GM23338 (cell line): ENCODE results near the gene MMP28. TPM values are rescaled to one million over a fixed set of nuclear protein-coding genes. Genes with fewer than 3 reads are reported as not detected.

Source experiments
- ATAC-seq: fragments of 200-7000 bp; cut with Tn5 transposase; 3 replicates; pipeline ENCODE4 v1.9.1; 2020
- DNase-seq: peaks from one replicate; pipeline ENCODE4 v3.0.0-alpha.2; 2015; ENCODE audit warnings: low spot score
- H2AFZ ChIP-seq: fragments of 200-600 bp; sonication (generic); 2 replicates; pipeline ENCODE4 v1.8.0; 2016; ENCODE audit warnings: antibody characterized with exemption, mild to moderate bottlenecking, moderate library complexity
- H3F3A ChIP-seq: fragments of 200-600 bp; sonication (generic); replicated peaks from 2 replicates; pipeline ENCODE4 v1.8.0; 2017; ENCODE audit warnings: antibody characterized with exemption, mixed run types, low read depth
- H3K27ac ChIP-seq: fragments of 200-600 bp; sonication (generic); 2 replicates; pipeline ENCODE4 v1.6.1; 2016; ENCODE audit warnings: low read depth
- H3K27me3 ChIP-seq: fragments of 200-600 bp; sonication (generic); 2 replicates; pipeline ENCODE4 v1.8.0; 2016; ENCODE audit warnings: mild to moderate bottlenecking, mixed run types, moderate library complexity; ENCODE audit not compliant: insufficient read depth
- H3K36me3 ChIP-seq: fragments of 200-600 bp; sonication (generic); 2 replicates; pipeline ENCODE4 v1.8.0; 2016; ENCODE audit warnings: mild to moderate bottlenecking; ENCODE audit not compliant: insufficient read depth
- H3K4me1 ChIP-seq: fragments of 200-600 bp; sonication (generic); 2 replicates; pipeline ENCODE4 v1.8.0; 2016; ENCODE audit warnings: mild to moderate bottlenecking, moderate library complexity; ENCODE audit not compliant: insufficient read depth
- H3K4me2 ChIP-seq: fragments of 200-600 bp; sonication (generic); 2 replicates; pipeline ENCODE4 v1.7.1; 2017; ENCODE audit warnings: mixed run types
- H3K4me3 ChIP-seq: fragments of 200-600 bp; sonication (generic); 2 replicates; pipeline ENCODE4 v1.6.1; 2016; ENCODE audit warnings: mixed run types
- H3K79me2 ChIP-seq: fragments of 200-600 bp; sonication (generic); replicated peaks from 2 replicates; pipeline ENCODE4 v1.8.0; 2017; ENCODE audit warnings: mild to moderate bottlenecking; ENCODE audit not compliant: insufficient read depth
- H3K9me2 ChIP-seq: fragments of 200-600 bp; sonication (generic); 2 replicates; pipeline ENCODE4 v1.8.0; 2017; ENCODE audit not compliant: insufficient read depth
- H4K20me1 ChIP-seq: fragments of 200-600 bp; sonication (generic); replicated peaks from 2 replicates; pipeline ENCODE4 v1.8.0; 2017; ENCODE audit warnings: mild to moderate bottlenecking; ENCODE audit not compliant: insufficient read depth
- H3K27ac Mint-ChIP-seq: 2 replicates; pipeline ENCODE4 v1.8.0; 2020; ENCODE audit warnings: inconsistent platforms, mild to moderate bottlenecking, moderate library complexity, mixed read lengths
- H3K27me3 Mint-ChIP-seq: 3 replicates; pipeline ENCODE4 v1.8.0; 2022; ENCODE audit warnings: low read depth, mild to moderate bottlenecking, moderate library complexity, mixed read lengths, inconsistent platforms; ENCODE audit not compliant: insufficient read depth, poor library complexity
- H3K36me3 Mint-ChIP-seq: 3 replicates; pipeline ENCODE4 v1.8.0; 2021; ENCODE audit warnings: low read depth, mild to moderate bottlenecking, inconsistent platforms, moderate library complexity, mixed read lengths
- H3K4me1 Mint-ChIP-seq: 3 replicates; pipeline ENCODE4 v1.8.0; 2020; ENCODE audit warnings: mild to moderate bottlenecking, inconsistent platforms, mixed read lengths
- H3K4me3 Mint-ChIP-seq: 3 replicates; pipeline ENCODE4 v1.8.0; 2021; ENCODE audit warnings: moderate library complexity, mild to moderate bottlenecking, inconsistent platforms, mixed read lengths
- H3K9me3 Mint-ChIP-seq: 3 replicates; pipeline ENCODE4 v1.8.0; 2020; ENCODE audit warnings: moderate library complexity, mild to moderate bottlenecking, inconsistent platforms, mixed read lengths
- CREB1 ChIP-seq: fragments of 250-450 bp; sonication (Bioruptor Pico); IDR thresholded peaks from 2 replicates; pipeline ENCODE4 v1.5.0; 2020; ENCODE audit warnings: low read depth, mild to moderate bottlenecking, moderate library complexity
- CTCF ChIP-seq, 2 experiments: fragments of 200-600 bp in 1 of 2; sonication (generic) in 1 of 2; conservative IDR thresholded peaks; 2 replicates each; pipeline versions ENCODE4 v1.5.1 to v1.6.1; 2016 to 2017; ENCODE audit warnings: antibody characterized with exemption in 2 of 2, low read depth in 2 of 2, mild to moderate bottlenecking in 2 of 2, moderate library complexity in 1 of 2
- ETS1 ChIP-seq: IDR thresholded peaks from 2 replicates; pipeline ENCODE4 v1.6.1; 2016; ENCODE audit warnings: antibody characterized with exemption
- EZH2 ChIP-seq: fragments of 200-600 bp; sonication (generic); IDR thresholded peaks from one replicate; pipeline ENCODE4 v1.8.0; 2017; ENCODE audit warnings: antibody characterized with exemption, mild to moderate bottlenecking, low read depth; ENCODE audit not compliant: unreplicated experiment
- EZH2phosphoT487 ChIP-seq: fragments of 200-600 bp; sonication (generic); IDR thresholded peaks from one replicate; pipeline ENCODE4 v1.8.1; 2018; ENCODE audit warnings: antibody characterized with exemption; ENCODE audit not compliant: unreplicated experiment
- JUNB ChIP-seq: IDR thresholded peaks from one replicate; pipeline ENCODE4 v1.6.1; 2016; ENCODE audit warnings: antibody characterized with exemption; ENCODE audit not compliant: unreplicated experiment
- NANOG ChIP-seq: IDR thresholded peaks from 2 replicates; pipeline ENCODE4 v1.6.1; 2016; ENCODE audit warnings: antibody characterized with exemption, borderline replicate concordance
- POLR2AphosphoS5 ChIP-seq: IDR thresholded peaks from 2 replicates; pipeline ENCODE4 v1.6.1; 2016; ENCODE audit warnings: antibody characterized with exemption, low read depth
- REST ChIP-seq: IDR thresholded peaks from one replicate; pipeline ENCODE4 v1.6.1; 2018; ENCODE audit warnings: antibody characterized with exemption; ENCODE audit not compliant: unreplicated experiment
- STAT1 ChIP-seq: IDR thresholded peaks from one replicate; pipeline ENCODE4 v1.6.1; 2016; ENCODE audit warnings: antibody characterized with exemption; ENCODE audit not compliant: unreplicated experiment
- ZNF114 ChIP-seq: fragments of 250-450 bp; sonication (Bioruptor Pico); IDR thresholded peaks from 2 replicates; pipeline ENCODE4 v1.5.0; 2020; ENCODE audit warnings: mild to moderate bottlenecking, moderate library complexity
- ZNF331 ChIP-seq: fragments of 250-450 bp; sonication (Bioruptor Pico); IDR thresholded peaks from 2 replicates; pipeline ENCODE4 v1.5.0; 2020; ENCODE audit warnings: low read depth, mild to moderate bottlenecking, moderate library complexity
- ZNF462 ChIP-seq: fragments of 250-450 bp; sonication (Bioruptor Pico); IDR thresholded peaks from 2 replicates; pipeline ENCODE4 v1.5.0; 2020; ENCODE audit warnings: mild to moderate bottlenecking, moderate library complexity
- polyA plus RNA-seq: library from polyadenylated mRNA; unstranded; fragments of >200 nt; fragmentation: Nextera tagmentation; extraction: Ambion mirVana; gene quantifications from 2 replicates; pipeline ENCODE4 v1.2.1, GENCODE V29; 2016
- total RNA-seq: library from RNA; depleted of rRNA; stranded (reverse); fragments of >200 nt; shearing (Covaris generic); gene quantifications from 2 replicates; pipeline ENCODE4 v1.2.3, GENCODE V29; 2014

Gene MMP28
- total and polyA plus RNA-seq, 2 experiments from 2014 or later, result not detected

GRCh38 chr17:35744830-35745229, 50.6 kb downstream of the MMP28 start:
- Mint-ChIP-seq H3K27ac (no peak overlapping the region), H3K4me3 (no peak overlapping the region), H3K36me3 (0 out of 3 replicates have a peak, but pooled peaks cover 8% of the 10 kb centered on the region), H3K4me1 (peaks cover 16% of the 10 kb centered on the region), H3K9me3 (peaks cover 10% of the 10 kb centered on the region; the same call in 2 of the 3 replicates), H3K27me3 (peaks cover 39% of the 10 kb centered on the region)
- Histone ChIP-seq H3K4me2 (no peak overlapping the region), H3K4me3 (no peak overlapping the region), H3K9me2 (peaks cover 6% of the 10 kb centered on the region; the same call in 1 of the 2 replicates), H3K4me1 (peaks cover 9% of the 10 kb centered on the region; the same call in 1 of the 2 replicates), H3K27me3 (peaks cover 46% of the 10 kb centered on the region), H3K27ac (no peak overlapping the region), H4K20me1 (no peaks in the 10 kb centered on the region; the same call in 1 of the 2 replicates), H3K79me2 (no peaks in the 10 kb centered on the region), H3K36me3 (no peaks in the 10 kb centered on the region), H3F3A (peaks cover 8% of the 10 kb centered on the region; the same call in 1 of the 2 replicates), H2AFZ (no peak overlapping the region)
- ATAC-seq (no peak), DNase-seq (no peak)
- TF ChIP-seq ZNF462 (no peak), JUNB (no peak), ZNF331 (CRISPR knock-in tag) (no peak), POLR2AphosphoS5 (no peak), REST (no peak), STAT1 (no peak), EZH2 (no peak), CREB1 (CRISPR knock-in tag) (no peak), CTCF (conservative IDR thresholded peaks at IDR 0.05; ENCODE audit: low read depth in 2 of 2) (no peak), EZH2phosphoT487 (no peak), ETS1 (no peak), NANOG (no peak), ZNF114 (CRISPR knock-in tag) (no peak)
